ENCODE data around the gene SND1.

SND1 gene

DNA sequence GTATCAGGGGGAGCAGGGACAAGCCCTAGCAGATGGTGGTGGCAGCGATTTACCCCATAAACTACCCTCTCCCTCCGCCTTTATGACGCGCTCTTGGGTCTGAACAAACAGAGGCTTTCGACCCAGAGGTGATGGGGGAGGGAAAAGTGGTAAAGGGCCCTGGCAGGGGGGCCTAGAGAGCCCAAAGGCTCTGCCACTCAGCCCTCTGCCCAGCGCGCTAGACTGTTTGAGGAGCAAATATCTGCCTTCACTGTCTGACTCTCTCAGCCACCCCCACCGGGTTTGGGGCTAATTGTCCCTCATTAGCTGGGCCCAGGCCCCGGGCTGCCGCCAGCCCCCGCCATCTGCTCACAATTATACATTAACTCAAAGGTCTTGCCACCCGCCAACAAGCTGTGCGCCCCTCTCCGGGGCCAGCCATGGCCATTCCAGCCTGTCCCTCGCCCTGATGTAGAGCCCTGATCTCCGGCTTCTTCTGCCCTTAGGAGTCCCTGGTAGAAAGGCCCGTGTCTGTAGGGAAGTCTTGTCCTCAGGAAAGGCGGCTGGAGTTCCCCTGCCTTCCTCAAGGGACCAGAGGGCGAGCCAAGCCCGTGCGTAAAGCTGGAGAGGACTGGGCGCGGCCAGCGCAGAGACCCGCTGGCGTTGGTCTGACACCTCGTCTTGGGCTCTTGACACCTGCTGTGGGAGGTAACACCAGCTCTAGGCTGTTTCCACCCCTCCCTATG, 32.2 kb upstream of the SND1 start:
- TF ChIP-seq, protein P1, sequence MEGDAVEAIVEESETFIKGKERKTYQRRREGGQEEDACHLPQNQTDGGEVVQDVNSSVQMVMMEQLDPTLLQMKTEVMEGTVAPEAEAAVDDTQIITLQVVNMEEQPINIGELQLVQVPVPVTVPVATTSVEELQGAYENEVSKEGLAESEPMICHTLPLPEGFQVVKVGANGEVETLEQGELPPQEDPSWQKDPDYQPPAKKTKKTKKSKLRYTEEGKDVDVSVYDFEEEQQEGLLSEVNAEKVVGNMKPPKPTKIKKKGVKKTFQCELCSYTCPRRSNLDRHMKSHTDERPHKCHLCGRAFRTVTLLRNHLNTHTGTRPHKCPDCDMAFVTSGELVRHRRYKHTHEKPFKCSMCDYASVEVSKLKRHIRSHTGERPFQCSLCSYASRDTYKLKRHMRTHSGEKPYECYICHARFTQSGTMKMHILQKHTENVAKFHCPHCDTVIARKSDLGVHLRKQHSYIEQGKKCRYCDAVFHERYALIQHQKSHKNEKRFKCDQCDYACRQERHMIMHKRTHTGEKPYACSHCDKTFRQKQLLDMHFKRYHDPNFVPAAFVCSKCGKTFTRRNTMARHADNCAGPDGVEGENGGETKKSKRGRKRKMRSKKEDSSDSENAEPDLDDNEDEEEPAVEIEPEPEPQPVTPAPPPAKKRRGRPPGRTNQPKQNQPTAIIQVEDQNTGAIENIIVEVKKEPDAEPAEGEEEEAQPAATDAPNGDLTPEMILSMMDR (IDR thresholded peaks at IDR 0.05): no peak

DNA sequence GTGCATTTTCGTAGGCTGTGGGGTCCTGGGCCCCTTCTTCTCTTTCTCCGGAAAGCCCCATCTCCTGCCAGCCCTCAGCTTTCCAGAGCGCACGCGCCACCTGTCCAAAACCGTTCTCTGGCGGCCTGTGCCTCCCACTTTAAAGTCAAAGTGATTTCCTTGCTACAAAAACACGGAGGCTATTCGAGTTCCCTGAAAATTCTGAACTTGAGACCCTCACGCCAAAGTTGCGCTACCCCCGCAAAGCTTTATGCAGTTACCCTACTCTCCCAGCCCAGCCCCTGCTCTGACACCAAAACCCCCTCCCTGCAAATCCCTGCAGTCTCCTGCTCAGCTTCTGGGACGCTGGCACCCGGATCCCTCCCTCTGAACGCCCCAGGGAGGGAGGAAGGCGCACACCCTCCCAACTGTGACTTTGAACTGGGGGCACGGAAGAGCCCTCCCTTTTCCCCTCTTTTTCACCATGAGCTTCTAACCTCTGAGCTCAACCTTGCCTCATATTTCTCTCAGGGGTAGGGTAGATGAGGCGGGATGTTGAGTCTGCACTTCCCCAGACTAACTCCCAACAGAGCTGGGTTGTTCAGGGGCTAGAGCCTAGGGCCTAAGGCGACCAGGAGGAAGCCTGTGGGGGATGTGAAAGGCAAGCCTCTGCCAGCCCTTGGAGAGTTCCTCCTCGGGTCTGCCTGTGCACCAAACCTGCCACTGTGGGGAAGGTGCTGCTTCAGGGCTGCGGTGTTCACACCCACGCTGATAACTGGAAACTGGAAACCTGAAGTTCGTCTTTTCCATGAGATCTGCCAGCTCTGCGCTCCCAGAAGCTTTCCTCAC, 31.4 kb upstream of the SND1 start:
- TF ChIP-seq, protein P1 (IDR thresholded peaks at IDR 0.05): no peak

DNA sequence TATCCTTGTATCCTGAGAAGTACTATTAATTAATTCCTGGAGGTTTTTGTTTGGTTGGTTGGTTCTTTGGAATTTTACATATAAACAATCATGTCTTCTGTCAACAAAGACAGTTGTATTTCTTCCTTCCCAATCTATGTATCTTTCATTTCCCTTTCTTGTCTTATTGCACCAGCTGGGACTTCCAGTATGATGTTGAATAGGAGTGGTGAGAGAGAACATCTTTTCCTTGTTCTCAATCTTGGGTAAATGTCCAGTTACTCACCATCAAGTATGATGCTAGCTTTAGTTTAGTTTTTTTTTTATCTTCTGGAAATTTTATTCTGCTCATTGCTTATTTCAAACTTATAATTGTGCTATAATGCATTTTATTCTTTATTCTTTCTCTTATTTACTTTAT, 26.7 kb upstream of the SND1 start:
- TF ChIP-seq, protein P1 (IDR thresholded peaks at IDR 0.05): no peak

DNA sequence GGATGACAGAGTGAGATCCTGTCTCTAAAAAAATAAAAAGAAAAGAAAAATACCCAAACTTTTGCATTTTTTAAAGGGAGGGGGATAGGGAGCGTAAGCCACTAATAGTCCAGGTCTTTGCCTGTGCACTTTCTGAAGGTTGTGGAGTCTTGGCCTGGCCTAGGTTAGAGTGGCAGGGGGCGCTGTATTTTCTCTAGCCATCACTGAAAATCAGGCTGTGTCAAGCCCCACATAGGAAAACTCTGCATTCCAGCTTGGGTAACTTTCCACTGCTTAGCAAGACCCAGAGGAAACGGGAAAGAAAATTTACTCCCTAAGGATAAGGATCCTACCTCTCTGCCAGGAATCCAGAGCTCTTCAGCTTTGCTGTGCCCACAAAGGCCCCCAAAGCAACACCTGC, 23.5 kb upstream of the SND1 start:
- TF ChIP-seq, protein P1 (IDR thresholded peaks at IDR 0.05): no peak

DNA sequence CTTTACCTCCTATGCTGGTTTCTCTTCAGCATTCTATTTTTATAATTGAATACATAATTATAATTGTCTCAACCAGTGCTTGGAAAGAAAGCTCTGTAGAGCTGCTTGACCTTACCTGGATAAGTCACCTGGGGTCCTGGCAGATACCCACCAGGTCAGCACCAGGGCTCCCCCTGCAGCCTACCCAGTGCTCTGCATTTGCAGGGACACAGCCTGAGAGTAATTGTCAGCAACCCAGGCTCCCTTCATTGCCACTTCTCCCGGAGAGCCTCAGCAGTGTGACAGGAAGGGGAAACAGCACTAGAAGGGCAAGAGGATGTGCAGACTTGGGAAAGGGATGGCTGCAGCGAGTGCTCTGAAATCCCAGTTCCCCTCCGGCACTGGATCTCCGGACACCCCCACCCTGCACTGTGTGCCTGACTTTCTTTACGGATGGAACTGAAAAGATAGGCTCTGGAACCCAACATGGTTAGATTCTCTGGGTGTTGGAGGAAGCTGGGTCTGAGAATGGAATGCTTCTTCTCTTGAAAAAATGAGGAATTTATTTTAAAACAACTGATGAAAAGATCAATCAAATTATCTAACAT, 22.6 kb upstream of the SND1 start:
- TF ChIP-seq, protein P1 (IDR thresholded peaks at IDR 0.05): peak; percentile 68

DNA sequence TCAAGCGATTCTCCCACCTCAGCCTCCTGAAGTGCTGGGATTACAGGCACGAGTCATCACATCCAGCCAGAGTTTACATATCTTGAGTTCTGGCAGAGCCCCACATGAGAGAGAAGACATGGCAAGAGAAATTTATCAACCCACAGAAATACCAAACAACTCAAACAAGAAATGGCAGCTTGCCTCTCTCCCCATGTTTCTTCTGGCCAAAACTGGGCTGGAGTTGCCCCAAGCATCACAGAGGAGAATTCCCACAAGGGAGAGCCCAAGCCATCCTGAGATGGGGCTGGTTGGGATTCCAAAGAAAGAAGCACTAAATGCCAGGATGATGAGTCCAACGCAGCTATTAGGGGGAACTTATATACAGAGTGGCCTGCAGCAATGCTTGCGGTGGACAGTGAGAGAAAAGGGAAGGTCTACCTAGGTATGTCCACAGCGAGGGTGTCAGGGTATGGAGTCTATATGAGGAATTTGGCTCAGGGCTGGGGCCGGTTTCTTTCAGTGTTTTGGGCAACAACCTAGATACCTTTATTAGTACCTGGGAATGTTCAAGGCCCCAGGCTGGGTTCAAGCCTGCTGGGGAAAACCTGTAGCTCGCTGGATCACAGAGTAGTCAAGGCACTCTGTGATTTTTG, 19.6 kb upstream of the SND1 start:
- TF ChIP-seq, protein P1 (IDR thresholded peaks at IDR 0.05): no peak

DNA sequence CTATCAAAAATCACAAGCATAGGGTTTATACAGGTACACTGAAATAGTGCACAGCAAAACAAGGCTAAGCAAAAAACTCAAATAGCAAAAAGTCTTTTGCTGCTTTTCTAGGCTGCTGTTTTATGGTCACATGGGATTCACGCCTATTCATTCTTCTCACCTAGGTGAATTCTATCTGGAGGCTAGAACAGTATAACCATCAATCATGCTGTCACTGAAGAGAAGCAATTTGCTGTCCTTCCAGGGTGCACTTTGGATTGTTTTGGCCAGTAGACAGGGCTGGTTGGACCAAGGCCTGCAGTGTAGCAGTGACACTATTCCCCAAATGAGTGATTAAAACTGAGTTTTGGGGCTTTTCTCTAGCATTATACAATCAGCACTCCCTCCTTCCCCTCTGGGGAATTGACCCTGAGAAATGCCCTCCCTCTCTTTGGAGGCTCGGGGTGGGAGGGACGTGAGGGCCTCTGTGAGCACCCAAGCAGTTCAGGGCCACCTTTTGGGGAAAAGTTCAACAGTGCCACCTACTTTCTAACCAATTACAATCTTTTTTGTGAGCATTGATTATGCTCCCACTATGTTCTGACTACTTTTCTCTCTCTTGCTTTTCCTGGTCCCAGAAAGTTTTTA, 16.2 kb upstream of the SND1 start:
- TF ChIP-seq, protein P1 (IDR thresholded peaks at IDR 0.05): no peak

Data from LNCAP (cell line).